ENCODE measurements around the gene DONSON.

Gene DONSON

GRCh38 chr21:33541756-33542639 lies 46.5 kb downstream of the DONSON start, which contains the start of gene GART:
Gene GART (minus strand): TSS chr21:33542117. CDS start chr21:33539315, 2,802 bp downstream.
- peak; percentile 82 for DNase-seq (ENCODE audit: low spot score)

GRCh38 chr21:33541105-33541711 lies 47.3 kb downstream of the DONSON start:
- DNase-seq (ENCODE audit: low spot score): no peak

GRCh38 chr21:33540711-33541104 lies 47.8 kb downstream of the DONSON start:
- DNase-seq (ENCODE audit: low spot score): no peak

GRCh38 chr21:33539616-33540015 lies 48.9 kb downstream of the DONSON start:
- DNase-seq (ENCODE audit: low spot score): no peak

- no peak for DNase-seq (ENCODE audit: low spot score)
Observed at GRCh38 chr21:33537212-33537611, 51.3 kb downstream of the DONSON start.

- DNase-seq (ENCODE audit: low spot score): no peak
Observed at GRCh38 chr21:33531007-33531406, 57.5 kb downstream of the DONSON start.

All from globus pallidus (tissue), 1 donor.